ENCODE measurements around the gene ANKLE1.

GRCh38 chr19:17331045-17331558, 49.4 kb downstream of the ANKLE1 start:
- TF ChIP-seq CTCF (IDR thresholded peaks at IDR 0.05) (no peak), REST (IDR thresholded peaks at IDR 0.05; ENCODE audit: low read depth, low read length) (no peak), EP300 (IDR thresholded peaks at IDR 0.05; ENCODE audit: borderline replicate concordance in 1 of 2, low read depth in 1 of 2, low read length in 1 of 2) (no peak), TAF1 (IDR thresholded peaks at IDR 0.05; ENCODE audit: borderline replicate concordance, low read depth, low read length) (no peak), RAD21 (IDR thresholded peaks at IDR 0.05; ENCODE audit: low read length) (no peak)

Measured in SK-N-SH (cell line).